ENCODE results near the gene PROK2.

Gene PROK2

GRCh38 chr3:71815340-71816067 lies 30.6 kb upstream of the PROK2 start:
- no peak for TF ChIP-seq CTCF (conservative IDR thresholded peaks at IDR 0.05; ENCODE audit: low read length)
- H3K4me3 ChIP-seq (ENCODE audit: low read length): no peak overlapping the region
- no peak for DNase-seq (ENCODE audit: low read depth)

GRCh38 chr3:71813704-71814103 lies 28.8 kb upstream of the PROK2 start:
- H3K4me3 ChIP-seq (ENCODE audit: low read length): no peak overlapping the region
- TF ChIP-seq CTCF (conservative IDR thresholded peaks at IDR 0.05; ENCODE audit: low read length): no peak
- DNase-seq (ENCODE audit: low read depth): no peak

- H3K4me3 ChIP-seq (ENCODE audit: low read length): no peak overlapping the region
- DNase-seq (ENCODE audit: low read depth): no peak
- TF ChIP-seq CTCF (conservative IDR thresholded peaks at IDR 0.05; ENCODE audit: low read length): no peak
These were observed 28.1 kb upstream of the PROK2 start for GRCh38 chr3:71813073-71813472.

GRCh38 chr3:71810056-71810455 lies 25.1 kb upstream of the PROK2 start:
- no peak for DNase-seq (ENCODE audit: low read depth)
- no peak for TF ChIP-seq CTCF (conservative IDR thresholded peaks at IDR 0.05; ENCODE audit: low read length)
- H3K4me3 ChIP-seq (ENCODE audit: low read length): no peak overlapping the region

- DNase-seq (ENCODE audit: low read depth): peak; percentile 13
- H3K4me3 ChIP-seq (ENCODE audit: low read length): no peak overlapping the region
- TF ChIP-seq CTCF (conservative IDR thresholded peaks at IDR 0.05; ENCODE audit: low read length): no peak
These were observed 24.5 kb upstream of the PROK2 start for GRCh38 chr3:71809321-71810026.

GRCh38 chr3:71806736-71807135 lies 21.8 kb upstream of the PROK2 start:
- no peak overlapping the region for H3K4me3 ChIP-seq (ENCODE audit: low read length)
- TF ChIP-seq CTCF (conservative IDR thresholded peaks at IDR 0.05; ENCODE audit: low read length): no peak
- DNase-seq (ENCODE audit: low read depth): no peak

GRCh38 chr3:71805691-71806090 lies 20.7 kb upstream of the PROK2 start:
- H3K4me3 ChIP-seq (ENCODE audit: low read length): no peak overlapping the region
- DNase-seq (ENCODE audit: low read depth): no peak

More at GRCh38 chr3:71805691-71806090, 20.7 kb upstream of the PROK2 start:
- no peak for TF ChIP-seq CTCF (conservative IDR thresholded peaks at IDR 0.05; ENCODE audit: low read length)
